ENCODE measurements around the gene GPR21. TPM values are rescaled to one million over a fixed set of nuclear protein-coding genes. Genes with fewer than 3 reads are reported as not detected.

Gene GPR21
- total RNA-seq, 4 donors from 2014 or later: 4.0 to 11.8 (median 5.7) TPM

DNA sequence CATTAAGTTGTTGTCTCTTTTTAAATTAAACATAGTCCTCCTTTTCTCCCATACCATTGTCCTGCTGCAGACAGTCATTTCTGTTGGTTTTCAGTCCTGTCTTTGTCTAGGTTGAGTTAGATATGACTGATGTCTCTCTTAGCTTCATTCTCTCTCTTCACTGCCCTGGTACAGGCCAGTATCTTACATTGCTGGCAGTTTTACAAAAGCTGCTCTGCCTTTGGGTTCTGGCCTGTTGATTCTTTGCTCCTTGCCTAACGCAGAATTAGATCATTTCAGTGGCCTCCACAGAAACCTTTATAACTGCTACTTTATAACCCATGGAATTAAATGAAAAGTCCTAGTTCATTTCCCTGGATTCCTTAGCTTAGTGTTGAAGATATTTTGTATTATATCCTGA is 33.7 kb downstream of the GPR21 start:
- Histone ChIP-seq H3K4me1 (peaks cover 20 to 30% of the 10 kb centered on the region in 2 donors), H3K27ac (no peak overlapping the region), H3K36me3 (peaks cover 15 to 16% of the 10 kb centered on the region in 2 donors), H3K9me3 (no peaks in the 10 kb centered on the region), H3K4me3 (replicated peaks in 1 of 3) (no peak overlapping the region), H3K27me3 (no peaks in the 10 kb centered on the region)
- intact Hi-C loops (cut with DNase I): no loop called here
- 82% methylated on average over 1 of the region's 1 CpG for WGBS, 2 donors
- no peak for TF ChIP-seq POLR2A (IDR thresholded peaks at IDR 0.05)
- no peak for TF ChIP-seq CTCF (IDR thresholded peaks at IDR 0.05)
- DNase-seq: no peak

- 71 to 73% methylated on average over 3 of the region's 3 CpGs for WGBS, 2 donors
- peaks cover 15 to 16% of the 10 kb centered on the region in 2 donors for H3K36me3 ChIP-seq
- TF ChIP-seq CTCF (IDR thresholded peaks at IDR 0.05) (no peak), POLR2A (IDR thresholded peaks at IDR 0.05) (no peak)
- no peaks in the 10 kb centered on the region for H3K9me3 ChIP-seq
- peak overlapping the region in 1 of 3 donors; percentile 18 for H3K27ac ChIP-seq
- no peaks in the 10 kb centered on the region for H3K27me3 ChIP-seq
- intact Hi-C loops (cut with DNase I): no loop called here
- peaks cover 24% of the 10 kb centered on the region in 2 donors for H3K4me1 ChIP-seq
- no peak overlapping the region for H3K4me3 ChIP-seq (replicated peaks in 1 of 3)
- DNase-seq: no peak
These were observed 35.6 kb downstream of the GPR21 start for GRCh38 chr9:123069010-123069481.

- Histone ChIP-seq H3K4me1 (peaks cover 26 to 32% of the 10 kb centered on the region in 2 donors), H3K9me3 (no peaks in the 10 kb centered on the region), H3K36me3 (peaks cover 14 to 15% of the 10 kb centered on the region in 2 donors), H3K4me3 (replicated peaks in 1 of 3) (no peak overlapping the region), H3K27ac (no peak overlapping the region), H3K27me3 (no peaks in the 10 kb centered on the region)
- no peak for TF ChIP-seq POLR2A (IDR thresholded peaks at IDR 0.05)
- no peak for TF ChIP-seq CTCF (IDR thresholded peaks at IDR 0.05)
- intact Hi-C loops (cut with DNase I): no loop called here
- DNase-seq: no peak
These were observed 36.7 kb downstream of the GPR21 start for GRCh38 chr9:123070198-123070597.

GRCh38 chr9:123072407-123072995 is 39.0 kb downstream of the GPR21 start:
- Histone ChIP-seq H3K27me3 (no peaks in the 10 kb centered on the region), H3K36me3 (peaks cover 9 to 12% of the 10 kb centered on the region in 2 donors), H3K9me3 (no peaks in the 10 kb centered on the region), H3K4me3 (replicated peaks in 1 of 3) (no peak overlapping the region), H3K27ac (peak overlapping the region; percentile 26 to 53 (median 48)), H3K4me1 (peaks cover 26 to 32% of the 10 kb centered on the region in 2 donors)
- 93 to 98% methylated on average over 2 of the region's 2 CpGs for WGBS, 2 donors
- intact Hi-C loops (cut with DNase I): no loop called here
- TF ChIP-seq POLR2A (IDR thresholded peaks at IDR 0.05) (no peak), CTCF (IDR thresholded peaks at IDR 0.05) (no peak)
- no peak for DNase-seq

- DNase-seq: no peak
- Histone ChIP-seq H3K4me1 (peaks cover 26 to 32% of the 10 kb centered on the region in 2 donors), H3K9me3 (no peaks in the 10 kb centered on the region), H3K36me3 (peaks cover 9 to 13% of the 10 kb centered on the region in 2 donors), H3K4me3 (replicated peaks in 1 of 3) (no peak overlapping the region), H3K27me3 (no peaks in the 10 kb centered on the region), H3K27ac (peak overlapping the region; percentile 26 to 53 (median 48))
- intact Hi-C loops (cut with DNase I): no loop called here
- WGBS, 2 donors: 67 to 76% methylated on average over 5 of the region's 5 CpGs
- TF ChIP-seq POLR2A (IDR thresholded peaks at IDR 0.05): no peak
- TF ChIP-seq CTCF (IDR thresholded peaks at IDR 0.05): no peak
These were observed 40.0 kb downstream of the GPR21 start for GRCh38 chr9:123073441-123073840.
